Caki2 (cell line): ENCODE measurements around the gene SH3TC2. TPM values are rescaled to one million over a fixed set of nuclear protein-coding genes. Genes with fewer than 3 reads are reported as not detected.

Source experiments
- DNase-seq: peaks from one replicate; pipeline ENCODE4 v3.0.0-alpha.2; 2015; ENCODE audit warnings: low read depth
- in situ Hi-C: cut with HindIII; loops from 2 replicates; pipeline ENCODE4 v1.10.0; 2016; ENCODE audit warnings: low sequenced_read_pairs, low pct_unique_long_range_greater_than_20kb, mixed read lengths
- total RNA-seq: library from RNA; depleted of rRNA; stranded (reverse); fragments of >200 nt; shearing (Covaris generic); gene quantifications from 2 replicates; pipeline ENCODE4 v1.2.3, GENCODE V29; 2014; ENCODE audit warnings: low replicate concordance

The SH3TC2 gene
- total RNA-seq, 1 experiment from 2014 or later: 2.4 TPM

DNA sequence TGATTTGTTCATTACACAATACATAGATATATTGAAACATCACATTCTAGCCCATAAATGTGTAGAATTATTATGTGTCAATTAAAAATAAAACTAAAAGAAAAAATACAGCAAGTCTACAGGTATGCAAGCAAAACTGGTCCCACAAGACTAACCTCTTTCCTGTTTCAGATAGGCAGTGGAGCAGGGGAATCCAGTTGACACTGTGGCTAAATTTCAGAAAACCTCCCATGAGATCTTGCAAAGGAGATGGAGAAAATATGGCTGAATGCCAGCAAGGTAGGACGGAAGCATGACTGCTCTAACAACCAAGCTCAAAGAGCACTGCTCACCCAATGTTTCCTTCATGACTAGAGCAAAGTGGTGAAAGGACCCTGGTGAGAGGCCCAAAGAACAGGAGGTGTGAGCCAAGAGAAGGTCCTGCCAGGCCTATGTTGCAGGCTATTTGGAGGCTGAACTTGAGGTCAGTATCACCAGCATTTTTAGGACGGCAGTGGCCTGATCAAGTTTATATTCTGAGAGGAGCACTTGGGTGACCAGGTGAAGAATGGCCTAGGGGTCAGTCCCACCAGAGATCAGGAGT, 1.1 kb upstream of the SH3TC2 start:
- DNase-seq: no peak
- in situ Hi-C loops: no loop called here

DNA sequence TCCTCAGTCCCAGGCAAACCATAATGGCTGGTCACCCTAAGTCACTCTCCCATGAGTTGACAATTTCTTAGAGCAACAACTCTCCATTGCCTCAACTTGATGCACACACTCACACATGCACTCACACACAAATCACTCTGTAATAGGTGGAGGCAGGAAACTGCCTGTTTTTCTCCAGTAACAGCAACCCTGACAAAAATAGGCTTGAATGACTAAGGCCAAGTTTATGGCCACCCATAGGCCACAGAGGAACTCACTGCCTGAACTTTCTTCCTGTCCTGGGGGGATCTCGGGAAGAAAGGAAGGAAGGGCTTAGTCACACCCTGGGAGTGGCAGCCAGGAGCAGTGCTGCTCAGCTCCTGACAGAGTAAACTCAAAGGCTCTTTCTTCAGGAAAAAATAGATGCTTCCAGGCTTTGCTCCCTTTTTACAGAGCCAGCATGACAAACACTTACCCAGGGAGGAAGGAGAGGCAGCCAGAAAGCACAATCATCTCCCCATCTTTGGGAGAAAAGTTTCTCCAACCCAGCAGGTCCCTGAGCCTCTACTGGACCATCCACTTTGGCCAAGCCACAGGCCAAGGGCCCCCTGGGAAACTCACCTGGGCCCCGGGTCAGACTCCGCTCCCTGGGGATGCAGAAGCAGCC, 368 bp downstream of the SH3TC2 start:
- in situ Hi-C loops: no loop called here

DNA sequence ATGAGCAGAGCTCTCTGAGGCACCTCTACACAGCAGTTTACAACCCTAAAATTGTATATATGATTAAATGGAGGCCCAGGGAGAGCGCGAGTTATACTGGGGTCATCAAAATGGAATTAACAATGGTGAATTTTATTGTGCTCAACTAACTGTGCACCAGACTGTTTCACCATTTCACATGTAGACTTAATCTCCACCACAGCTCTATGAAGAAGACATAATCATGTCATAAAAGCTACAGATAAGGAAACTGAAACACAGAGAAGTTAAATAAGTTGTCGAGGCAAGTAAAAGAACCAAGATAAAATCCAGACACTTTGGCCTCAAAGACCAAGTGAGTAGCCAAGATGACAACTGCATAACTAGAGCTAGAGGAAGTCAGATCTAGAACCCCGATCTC, 1.5 kb downstream of the SH3TC2 start:
- in situ Hi-C loops: no loop called here
- DNase-seq: no peak

More for the DNA sequence above, 368 bp downstream of the SH3TC2 start:
- DNase-seq: peak; percentile 70

- no peak for DNase-seq
- in situ Hi-C loops: no loop called here
Measured at GRCh38 chr5:149060325-149060724, 2.5 kb downstream of the SH3TC2 start.

DNA sequence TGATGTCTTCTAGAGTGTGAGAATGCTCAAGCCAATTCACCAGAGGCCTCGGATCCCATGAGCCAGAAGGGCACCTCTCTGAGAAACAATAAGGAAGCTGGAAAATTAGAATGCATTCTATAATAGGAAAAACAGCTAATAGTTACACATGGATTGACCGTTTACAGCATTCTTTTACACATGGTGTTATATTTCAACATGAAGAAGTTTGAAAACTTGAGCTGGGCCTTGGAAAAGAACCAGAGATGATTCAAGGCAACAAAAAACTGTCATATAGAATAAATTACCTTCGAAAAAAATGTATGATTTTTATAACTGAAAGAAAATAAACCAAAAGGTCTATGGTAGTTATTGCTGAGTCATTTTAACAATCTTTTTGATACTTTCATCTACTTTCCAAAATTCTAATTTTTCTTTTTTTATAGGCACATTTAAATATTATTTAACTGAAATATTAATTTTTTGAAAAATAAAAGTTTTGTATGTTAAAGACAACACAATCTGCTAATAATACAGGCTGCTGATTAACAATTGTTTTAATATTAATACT, 6.2 kb downstream of the SH3TC2 start:
- DNase-seq: no peak
- in situ Hi-C loops: no loop called here

GRCh38 chr5:149054416-149054815, 8.4 kb downstream of the SH3TC2 start:
- no peak for DNase-seq
- in situ Hi-C loops: no loop called here

- peak; percentile 67 for DNase-seq
- in situ Hi-C loops: no loop called here
Measured at GRCh38 chr5:149053072-149053695, 9.7 kb downstream of the SH3TC2 start.

DNA sequence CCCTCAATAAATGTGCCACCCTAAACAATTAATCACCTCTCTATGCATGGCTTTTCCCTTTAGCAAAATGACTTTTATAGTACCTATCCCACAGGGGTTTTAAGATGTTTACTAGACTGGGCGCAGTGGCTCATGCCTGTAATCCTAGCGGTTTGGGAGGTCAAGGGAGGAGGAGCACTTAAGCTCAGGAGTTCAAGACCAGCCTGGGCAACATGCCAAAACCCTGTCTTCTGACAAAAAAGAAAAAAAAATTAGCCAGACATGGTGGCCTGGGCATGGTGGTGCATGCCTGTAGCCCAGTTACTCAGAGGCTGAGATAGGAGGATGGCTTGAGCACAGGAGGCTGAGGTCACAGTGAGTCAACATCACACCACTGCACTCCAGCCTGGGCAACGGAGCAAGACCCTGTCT, 13.5 kb downstream of the SH3TC2 start:
- in situ Hi-C loops: no loop called here
- peak; percentile 98 for DNase-seq

DNA sequence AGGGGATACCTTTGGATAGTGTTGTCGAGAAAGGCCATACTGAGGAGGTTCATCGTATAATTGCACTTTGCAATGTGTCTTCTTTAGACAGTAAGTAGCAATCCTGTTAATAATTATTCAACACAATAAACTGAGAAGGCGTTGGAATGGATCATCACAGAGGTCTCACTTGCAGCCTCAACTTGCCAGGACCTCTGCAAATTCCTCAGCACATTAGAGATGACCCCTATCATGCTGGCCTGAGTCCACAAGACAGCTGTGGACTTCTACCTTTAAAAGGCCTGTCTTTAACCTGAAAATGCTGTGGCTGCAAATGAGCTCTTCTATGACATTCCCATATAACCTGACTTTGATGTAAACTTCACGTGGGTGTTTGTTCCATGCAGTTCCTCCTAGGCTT, 14.1 kb downstream of the SH3TC2 start:
- in situ Hi-C loops: no loop called here
- peak; percentile 82 for DNase-seq

DNA sequence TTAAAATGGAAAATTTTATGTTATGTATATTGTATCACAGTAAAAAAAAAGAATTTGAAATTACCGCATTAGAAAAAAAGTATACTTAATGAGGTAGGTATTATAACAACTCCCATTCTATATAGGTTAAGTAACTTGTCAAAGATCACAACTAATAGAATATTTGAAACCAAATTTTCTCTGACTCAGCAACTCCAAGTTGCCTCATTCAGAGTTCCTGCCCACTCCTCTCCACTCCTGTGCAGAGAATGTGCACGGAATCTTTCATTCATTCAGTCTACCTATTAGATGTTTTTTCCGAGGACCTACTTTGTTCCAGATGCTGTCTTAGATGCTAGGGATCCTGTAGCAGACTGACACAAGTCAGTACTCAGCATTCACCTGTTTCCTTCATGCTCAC, 15.4 kb downstream of the SH3TC2 start:
- in situ Hi-C loops: no loop called here
- no peak for DNase-seq

DNA sequence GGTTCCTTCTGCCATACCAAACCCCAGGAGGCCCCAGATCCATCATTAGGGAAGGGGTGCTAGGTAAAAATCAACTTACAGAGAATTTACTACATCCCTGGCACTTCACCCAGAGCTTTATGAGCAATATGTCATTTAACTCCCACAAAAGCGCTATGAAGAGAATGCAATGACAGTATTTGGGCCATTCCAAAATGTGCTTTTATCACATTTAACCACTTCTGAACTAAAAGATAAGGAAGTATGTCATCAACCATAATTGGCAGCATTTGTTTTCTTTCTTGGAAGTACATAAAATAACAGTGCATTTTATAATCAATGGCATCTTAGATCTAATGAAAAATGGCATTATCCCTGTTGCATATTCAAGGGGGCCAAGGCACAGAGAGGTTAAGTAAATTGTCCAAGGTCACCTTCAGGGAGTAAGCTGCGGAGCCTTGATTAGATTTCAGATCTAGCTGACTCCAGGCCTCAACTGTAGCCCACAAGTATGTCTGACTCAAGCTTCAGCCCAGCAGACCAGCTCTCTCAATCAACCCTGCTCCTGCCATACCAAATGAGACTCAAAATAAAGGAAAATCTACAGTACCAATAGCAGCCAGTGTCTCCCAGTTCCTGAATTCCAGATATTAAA, 16.5 kb downstream of the SH3TC2 start:
- DNase-seq: no peak
- in situ Hi-C loops: no loop called here

GRCh38 chr5:149045089-149045460, 17.8 kb downstream of the SH3TC2 start:
- DNase-seq: no peak
- in situ Hi-C loops: no loop called here

- in situ Hi-C loops: no loop called here
- no peak for DNase-seq
Measured at GRCh38 chr5:149044453-149045088, 18.3 kb downstream of the SH3TC2 start.

DNA sequence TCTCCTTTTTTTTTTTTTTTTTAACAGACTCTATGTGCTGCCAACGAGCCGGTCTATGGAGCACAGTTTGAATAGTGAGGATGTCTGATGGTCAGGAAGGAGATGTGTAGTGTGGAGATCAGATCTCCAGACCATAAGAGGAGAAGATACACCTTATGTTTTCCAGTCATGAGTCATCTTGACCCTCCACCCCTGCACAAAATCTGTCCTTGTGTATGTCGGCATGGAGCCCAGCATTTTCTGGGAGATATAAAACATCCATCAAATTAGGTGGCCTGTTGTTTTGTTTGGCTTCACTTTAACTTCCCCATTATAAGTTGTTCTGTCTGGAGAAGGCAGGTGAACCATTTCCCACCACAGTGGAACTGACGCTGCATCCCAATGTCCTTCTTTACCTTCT, 19.2 kb downstream of the SH3TC2 start:
- in situ Hi-C loops: no loop called here
- DNase-seq: peak; percentile 16

DNA sequence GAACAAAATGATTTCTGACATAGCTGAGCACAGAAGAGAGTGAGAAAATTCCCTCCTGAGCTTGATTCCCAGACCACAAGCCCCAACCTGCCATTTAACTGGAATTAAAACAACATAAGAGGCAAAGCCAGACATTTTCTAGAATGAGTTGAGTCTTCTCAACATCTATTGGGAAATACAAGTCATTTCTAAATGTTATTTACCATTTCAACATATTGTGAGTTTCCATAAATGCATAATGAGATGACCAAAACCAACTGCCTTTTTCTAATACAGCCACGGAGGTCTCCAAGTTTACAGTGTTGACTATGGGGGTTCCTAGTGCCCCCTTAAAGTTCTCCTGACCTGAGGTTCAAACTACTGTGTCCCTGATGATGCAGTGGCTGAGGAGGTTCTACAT, 20.0 kb downstream of the SH3TC2 start:
- DNase-seq: no peak
- in situ Hi-C loops: no loop called here

GRCh38 chr5:149041242-149041641, 21.6 kb downstream of the SH3TC2 start:
- in situ Hi-C loops: no loop called here
- DNase-seq: no peak

DNA sequence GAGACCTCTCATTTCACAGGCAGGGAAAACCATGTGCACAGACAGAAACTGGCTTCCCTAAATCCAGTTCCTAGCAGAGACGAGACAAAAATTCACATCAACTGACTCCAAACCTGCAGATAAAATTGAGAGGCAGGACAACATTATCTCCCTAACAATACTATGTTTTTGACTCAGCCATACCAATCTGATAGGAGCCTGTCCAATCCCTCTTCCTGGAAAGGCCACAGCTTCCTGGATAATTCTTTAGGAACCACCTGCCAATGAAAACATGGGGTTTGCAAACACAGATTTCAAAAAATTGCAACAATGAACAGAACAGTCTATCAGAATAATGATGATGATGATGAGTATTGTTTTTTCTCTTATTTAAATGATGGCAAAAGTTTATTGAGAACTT, 22.4 kb downstream of the SH3TC2 start:
- DNase-seq: no peak
- in situ Hi-C loops: no loop called here

GRCh38 chr5:149039506-149039905, 23.4 kb downstream of the SH3TC2 start:
- no peak for DNase-seq
- in situ Hi-C loops: no loop called here
